Gastrocnemius medialis (tissue), 4 donors: ENCODE measurements around the gene MTFR1L.

Experiments
- POLR2A ChIP-seq, 2 donors: fragments of 450-650 bp; IDR thresholded peaks; one replicate each; pipeline ENCODE4 v1.6.1; 2017; ENCODE audit warnings: antibody characterized with exemption in 2 of 2, mild to moderate bottlenecking in 2 of 2, moderate library complexity in 2 of 2
- TF ChIP-seq, protein P1 (sequence below), 5 experiments: fragments of 450-650 bp in 3 of 5; fragments of 200-600 bp in 2 of 5; sonication (generic) in 2 of 5; IDR thresholded peaks in 4 of 5; conservative IDR thresholded peaks in 1 of 5; 1 replicate in 4 of 5; 2 replicates in 1 of 5; pipeline ENCODE4 v1.5.1; 2016 to 2019; ENCODE audit warnings: antibody characterized with exemption in 5 of 5, mild to moderate bottlenecking in 3 of 5, moderate library complexity in 3 of 5

DNA sequence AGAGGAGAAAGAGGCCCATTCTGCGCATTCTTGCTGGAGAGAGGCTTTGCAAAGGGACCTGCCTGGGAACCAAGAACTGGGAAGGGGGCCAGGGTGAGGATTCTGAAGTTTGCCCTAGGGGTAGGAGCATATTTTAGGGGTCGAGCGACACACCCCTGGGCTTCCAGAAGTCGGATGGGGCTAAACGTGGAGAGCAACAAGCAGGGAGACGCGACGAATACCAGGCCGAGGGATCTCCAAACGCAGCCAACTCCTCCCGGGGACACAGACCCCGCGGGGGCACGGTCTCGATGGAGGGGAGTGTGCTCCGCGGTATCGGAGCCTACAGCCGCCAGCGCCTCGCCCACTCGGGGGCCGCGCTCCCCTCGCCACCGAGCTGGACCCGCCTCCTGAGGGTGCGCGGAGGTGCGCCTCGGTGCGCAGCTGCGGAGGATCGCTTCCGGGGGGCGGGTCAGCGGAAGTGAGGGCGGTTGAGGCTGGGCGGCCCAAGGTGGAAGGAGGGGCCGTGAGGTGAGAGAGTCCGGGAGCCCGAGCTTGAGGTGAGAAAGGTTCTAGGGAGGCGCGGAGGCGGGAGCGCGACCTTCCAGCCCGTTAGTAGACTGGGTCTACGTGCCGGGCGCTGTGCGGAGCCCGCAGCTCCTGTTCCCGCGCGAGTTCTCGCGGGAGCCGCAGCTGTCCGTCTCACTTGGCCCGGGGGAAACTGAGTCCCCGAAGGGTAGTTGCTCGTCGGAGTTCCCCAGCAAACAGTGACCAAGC is at the start of gene MTFR1L:
- TF ChIP-seq, protein P1, sequence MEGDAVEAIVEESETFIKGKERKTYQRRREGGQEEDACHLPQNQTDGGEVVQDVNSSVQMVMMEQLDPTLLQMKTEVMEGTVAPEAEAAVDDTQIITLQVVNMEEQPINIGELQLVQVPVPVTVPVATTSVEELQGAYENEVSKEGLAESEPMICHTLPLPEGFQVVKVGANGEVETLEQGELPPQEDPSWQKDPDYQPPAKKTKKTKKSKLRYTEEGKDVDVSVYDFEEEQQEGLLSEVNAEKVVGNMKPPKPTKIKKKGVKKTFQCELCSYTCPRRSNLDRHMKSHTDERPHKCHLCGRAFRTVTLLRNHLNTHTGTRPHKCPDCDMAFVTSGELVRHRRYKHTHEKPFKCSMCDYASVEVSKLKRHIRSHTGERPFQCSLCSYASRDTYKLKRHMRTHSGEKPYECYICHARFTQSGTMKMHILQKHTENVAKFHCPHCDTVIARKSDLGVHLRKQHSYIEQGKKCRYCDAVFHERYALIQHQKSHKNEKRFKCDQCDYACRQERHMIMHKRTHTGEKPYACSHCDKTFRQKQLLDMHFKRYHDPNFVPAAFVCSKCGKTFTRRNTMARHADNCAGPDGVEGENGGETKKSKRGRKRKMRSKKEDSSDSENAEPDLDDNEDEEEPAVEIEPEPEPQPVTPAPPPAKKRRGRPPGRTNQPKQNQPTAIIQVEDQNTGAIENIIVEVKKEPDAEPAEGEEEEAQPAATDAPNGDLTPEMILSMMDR (IDR thresholded peaks at IDR 0.05 in 4 of 5, conservative IDR thresholded peaks at IDR 0.05 in 1 of 5), result no peak
- peak; percentile 93 to 94 for TF ChIP-seq POLR2A (IDR thresholded peaks at IDR 0.05)
